CD4-positive, alpha-beta T cell (primary cell): ENCODE data around the gene RIC8A. TPM values are rescaled to one million over a fixed set of nuclear protein-coding genes. Genes with fewer than 3 reads are reported as not detected.
A peak's percentile ranks its signal among the peaks of the same experiment; 100 is the strongest.

ENCODE experiments used
- ATAC-seq: fragments of 200-7000 bp; cut with Tn5 transposase; one replicate; pipeline ENCODE4 v1.10.0; 2022; ENCODE audit warnings: mild to moderate bottlenecking; ENCODE audit not compliant: poor library complexity
- CTCF ChIA-PET: fragments of 350-600 bp; sonication (Branson Sonifier 250); formaldehyde crosslinking; loops from one replicate; lab custom pipeline; 2021; ENCODE audit warnings: antibody characterized with exemption, inconsistent platforms; lab: Charles Lee
- POLR2A ChIA-PET: fragments of 350-600 bp; sonication (Branson Sonifier 250); formaldehyde crosslinking; loops from one replicate; lab custom pipeline; 2021; ENCODE audit warnings: antibody characterized with exemption, inconsistent platforms; lab: Charles Lee
- DNase-seq, 14 experiments: peaks; one replicate each; pipeline ENCODE4 v3.0.0-alpha.2; 2013 to 2020; ENCODE audit warnings: mixed read lengths in 2 of 14
- H3K27ac ChIP-seq, 2 donors: one replicate each; pipeline versions ENCODE4 v1.5.1 to v1.7.0; 2013; ENCODE audit warnings: low read length in 2 of 2, low read depth in 1 of 2, mild to moderate bottlenecking in 1 of 2
- H3K27me3 ChIP-seq, 2 experiments: 1 replicate in 1 of 2; 2 replicates in 1 of 2; pipeline versions ENCODE4 v1.6.1 to v1.7.0; 2013; ENCODE audit warnings: low read length in 2 of 2, control low read depth in 1 of 2, mild to moderate bottlenecking in 1 of 2, moderate library complexity in 1 of 2; ENCODE audit not compliant: insufficient read depth in 2 of 2, control insufficient read depth in 1 of 2
- H3K36me3 ChIP-seq: one replicate; pipeline ENCODE4 v1.6.1; 2013; ENCODE audit warnings: low read length, control low read depth; ENCODE audit not compliant: insufficient read depth
- H3K4me1 ChIP-seq: one replicate; pipeline ENCODE4 v1.6.1; 2013; ENCODE audit warnings: low read length, control low read depth; ENCODE audit not compliant: insufficient read depth
- H3K4me3 ChIP-seq: one replicate; pipeline ENCODE4 v1.5.1; 2013; ENCODE audit warnings: mild to moderate bottlenecking, low read length, moderate library complexity
- H3K9me3 ChIP-seq, 2 experiments: 1 replicate in 1 of 2; 2 replicates in 1 of 2; pipeline versions ENCODE4 v1.6.1 to v1.7.0; 2013; ENCODE audit warnings: low read length in 2 of 2, mild to moderate bottlenecking in 2 of 2, control low read depth in 1 of 2, moderate library complexity in 1 of 2; ENCODE audit not compliant: control insufficient read depth in 1 of 2, insufficient read depth in 1 of 2
- H3K27ac Mint-ChIP-seq: one replicate; pipeline ENCODE4 v1.8.0; 2020; ENCODE audit warnings: mixed read lengths
- H3K27me3 Mint-ChIP-seq: one replicate; pipeline ENCODE4 v1.8.0; 2021; ENCODE audit warnings: mixed read lengths
- H3K36me3 Mint-ChIP-seq: one replicate; pipeline ENCODE4 v1.8.0; 2021; ENCODE audit warnings: low read depth, mixed read lengths
- H3K4me1 Mint-ChIP-seq: one replicate; pipeline ENCODE4 v1.8.0; 2021; ENCODE audit warnings: low read depth, mixed read lengths
- H3K4me3 Mint-ChIP-seq: one replicate; pipeline ENCODE4 v1.8.0; 2020; ENCODE audit warnings: mild to moderate bottlenecking, mixed read lengths
- H3K9me3 Mint-ChIP-seq: one replicate; pipeline ENCODE4 v1.8.0; 2020; ENCODE audit warnings: mixed read lengths
- intact Hi-C, 2 experiments: fragments of 100-400 bp; cut with DNase I in 1 of 2; cut with micrococcal nuclease in 1 of 2; formaldehyde crosslinking; loops; one replicate each; pipeline versions ENCODE4 v1.15.1 to v1.9.0; 2023 to 2025; cut with DNase I, micrococcal nuclease
- total RNA-seq, 174 experiments: library from RNA in 2 of 174; stranded (reverse) in 2 of 174; gene quantifications; one replicate each; pipeline ENCODE4 v1.2.3 and lab custom pipeline; 2021 to 2026
- TF ChIP-seq, protein P1 (sequence below): fragments of 200-600 bp; IDR thresholded peaks from one replicate; pipeline ENCODE4 v1.8.0; 2022; ENCODE audit warnings: antibody characterized with exemption, mild to moderate bottlenecking

RIC8A gene
- total RNA-seq, 2 experiments from 2014 or later: 99.6 to 104 TPM

DNA sequence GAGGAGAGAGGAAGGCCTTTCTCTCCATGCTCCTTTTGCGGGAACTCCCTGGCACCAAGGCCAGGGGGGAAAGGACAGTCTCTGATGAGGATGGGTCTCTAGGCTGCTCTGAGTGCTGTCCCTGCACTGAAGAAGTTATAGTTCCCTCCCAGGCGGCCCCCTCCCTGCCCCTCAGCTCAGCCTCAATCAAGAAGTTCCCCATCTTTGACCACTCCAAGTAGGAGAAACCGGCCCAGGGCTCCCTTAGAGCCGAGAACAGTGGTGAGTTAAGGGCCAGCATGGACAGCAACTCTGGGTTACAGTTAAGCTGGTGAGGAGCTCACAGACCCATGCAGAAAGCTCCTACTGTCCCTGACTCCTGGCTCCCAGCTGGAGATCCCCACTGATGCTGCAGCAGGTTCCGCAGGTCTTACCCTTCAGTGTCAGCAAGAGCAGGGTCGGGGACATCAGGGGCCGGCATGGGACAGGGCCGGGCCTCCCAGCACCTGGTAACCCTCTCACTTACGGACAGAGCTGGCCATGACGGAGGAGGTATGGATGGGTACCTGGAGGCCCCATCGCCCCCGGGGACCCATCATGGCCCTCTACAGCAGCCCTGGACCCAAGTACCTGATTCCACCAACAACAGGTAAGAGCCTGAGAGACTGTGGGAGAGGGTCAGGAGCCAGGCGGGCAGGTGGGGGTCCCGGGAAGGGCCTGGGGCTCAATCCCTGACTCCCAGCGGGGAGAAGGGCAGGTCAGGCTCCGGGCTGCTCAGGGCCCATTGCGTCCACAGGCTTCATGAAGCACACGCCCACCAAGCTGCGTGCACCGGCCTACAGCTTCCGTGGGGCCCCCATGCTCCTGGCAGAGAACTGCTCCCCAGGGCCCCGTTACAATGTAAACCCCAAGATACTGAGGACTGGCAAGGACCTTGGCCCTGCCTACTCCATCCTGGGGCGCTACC is 10.4 kb upstream of the RIC8A start:
- Mint-ChIP-seq H3K4me1 (peaks cover 11% of the 10 kb centered on the region), H3K4me3 (no peak overlapping the region), H3K27ac (no peak overlapping the region), H3K27me3 (no peaks in the 10 kb centered on the region), H3K36me3 (peaks cover 9% of the 10 kb centered on the region), H3K9me3 (no peaks in the 10 kb centered on the region)
- peaks cover 13% of the 10 kb centered on the region for H3K4me1 ChIP-seq
- intact Hi-C loops: no loop called here
- no peak overlapping the region for H3K27ac ChIP-seq
- H3K4me3 ChIP-seq: no peak overlapping the region
- peaks cover 10% of the 10 kb centered on the region for H3K36me3 ChIP-seq
- TF ChIP-seq, protein P1, sequence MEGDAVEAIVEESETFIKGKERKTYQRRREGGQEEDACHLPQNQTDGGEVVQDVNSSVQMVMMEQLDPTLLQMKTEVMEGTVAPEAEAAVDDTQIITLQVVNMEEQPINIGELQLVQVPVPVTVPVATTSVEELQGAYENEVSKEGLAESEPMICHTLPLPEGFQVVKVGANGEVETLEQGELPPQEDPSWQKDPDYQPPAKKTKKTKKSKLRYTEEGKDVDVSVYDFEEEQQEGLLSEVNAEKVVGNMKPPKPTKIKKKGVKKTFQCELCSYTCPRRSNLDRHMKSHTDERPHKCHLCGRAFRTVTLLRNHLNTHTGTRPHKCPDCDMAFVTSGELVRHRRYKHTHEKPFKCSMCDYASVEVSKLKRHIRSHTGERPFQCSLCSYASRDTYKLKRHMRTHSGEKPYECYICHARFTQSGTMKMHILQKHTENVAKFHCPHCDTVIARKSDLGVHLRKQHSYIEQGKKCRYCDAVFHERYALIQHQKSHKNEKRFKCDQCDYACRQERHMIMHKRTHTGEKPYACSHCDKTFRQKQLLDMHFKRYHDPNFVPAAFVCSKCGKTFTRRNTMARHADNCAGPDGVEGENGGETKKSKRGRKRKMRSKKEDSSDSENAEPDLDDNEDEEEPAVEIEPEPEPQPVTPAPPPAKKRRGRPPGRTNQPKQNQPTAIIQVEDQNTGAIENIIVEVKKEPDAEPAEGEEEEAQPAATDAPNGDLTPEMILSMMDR: no peak
- peak in 2 of 14 experiments; percentile 22 to 24 for DNase-seq
- ChIA-PET CTCF (no interaction called here), POLR2A (interaction anchor here (1.0 to 1.9 kb wide), 2 partner anchors 10 to 135 kb away, joined by 3 to 11 read pairs; partner anchors contain the start of genes BET1L and RIC8A)
- no peak for ATAC-seq
- no peaks in the 10 kb centered on the region for H3K27me3 ChIP-seq
- H3K9me3 ChIP-seq: no peaks in the 10 kb centered on the region

DNA sequence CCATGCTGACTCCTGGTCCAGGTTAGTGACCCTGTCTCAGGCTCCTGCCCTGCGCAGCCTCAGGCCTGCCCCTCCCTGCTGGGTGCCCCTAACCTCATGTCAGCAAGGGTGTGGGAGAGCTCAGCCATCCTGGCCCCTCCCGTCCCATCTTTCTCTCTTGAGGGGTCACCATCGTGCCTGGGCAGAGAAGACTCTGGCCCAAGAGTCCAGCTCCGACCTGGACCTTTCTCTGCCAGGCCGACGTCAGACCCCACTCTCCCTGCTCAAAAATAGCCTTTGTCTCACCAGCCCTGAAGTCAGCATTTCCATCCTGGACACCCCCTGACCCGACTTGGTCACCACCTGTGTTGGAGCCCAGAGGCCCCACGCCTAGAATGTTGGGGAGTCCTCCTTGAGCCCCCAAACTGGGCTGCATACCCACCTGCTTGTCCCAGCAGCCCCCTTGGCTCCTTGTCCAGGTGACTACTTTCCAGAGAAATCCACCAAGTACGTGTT is 9.7 kb upstream of the RIC8A start:
- Histone ChIP-seq H3K4me3 (no peak overlapping the region), H3K36me3 (peaks cover 11% of the 10 kb centered on the region), H3K27ac (no peak overlapping the region), H3K27me3 (no peaks in the 10 kb centered on the region), H3K4me1 (peaks cover 13% of the 10 kb centered on the region), H3K9me3 (no peaks in the 10 kb centered on the region)
- peak in 1 of 14 experiments; percentile 32 for DNase-seq
- H3K4me1 Mint-ChIP-seq: peaks cover 16% of the 10 kb centered on the region
- H3K4me3 Mint-ChIP-seq: no peak overlapping the region
- TF ChIP-seq, protein P1: no peak
- H3K27ac Mint-ChIP-seq: peak overlapping the region; percentile 27
- ChIA-PET POLR2A (interaction anchor here (1.9 kb wide), 1 partner anchor 9 kb away, joined by 11 read pairs; the partner anchor contains the start of genes BET1L and RIC8A), CTCF (no interaction called here)
- no peaks in the 10 kb centered on the region for H3K27me3 Mint-ChIP-seq
- no peaks in the 10 kb centered on the region for H3K9me3 Mint-ChIP-seq
- H3K36me3 Mint-ChIP-seq: peaks cover 17% of the 10 kb centered on the region
- ATAC-seq: no peak
- intact Hi-C loops: no loop called here

DNA sequence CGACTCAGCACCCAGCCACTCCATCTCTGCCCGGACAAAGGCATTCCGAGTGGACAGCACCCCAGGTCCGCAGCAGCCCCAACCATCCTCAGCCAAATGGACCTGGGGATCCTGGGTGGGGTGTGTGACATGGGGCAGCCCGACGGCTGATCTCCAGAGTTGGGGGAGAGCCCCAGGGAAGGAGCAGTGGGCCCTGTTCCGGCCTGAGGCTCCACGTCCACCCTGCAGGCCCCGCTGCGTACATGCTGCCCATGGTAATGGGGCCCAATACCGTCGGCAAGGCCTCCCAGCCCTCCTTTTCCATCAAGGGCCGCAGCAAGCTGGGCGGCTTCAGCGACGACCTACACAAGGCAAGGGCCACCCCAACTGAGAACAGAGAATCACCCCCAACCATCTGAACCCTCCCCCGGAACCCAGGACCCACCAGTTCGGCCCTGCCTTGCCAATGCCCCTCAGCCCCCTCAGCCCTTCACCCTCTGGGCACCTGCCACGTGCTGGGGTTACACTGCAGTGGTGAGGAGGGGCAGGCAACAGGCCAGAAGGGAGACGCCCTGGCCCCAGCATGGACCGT is 9.2 kb upstream of the RIC8A start:
- CTCF ChIA-PET: no interaction called here
- DNase-seq: peak in 1 of 14 experiments; percentile 22
- ATAC-seq: no peak

More for the DNA sequence above, 9.2 kb upstream of the RIC8A start:
- H3K27ac Mint-ChIP-seq: peak overlapping the region; percentile 36
- Histone ChIP-seq H3K27ac (no peak overlapping the region), H3K4me1 (peaks cover 18% of the 10 kb centered on the region), H3K36me3 (peaks cover 15% of the 10 kb centered on the region), H3K27me3 (no peaks in the 10 kb centered on the region), H3K4me3 (no peak overlapping the region), H3K9me3 (no peaks in the 10 kb centered on the region)
- intact Hi-C loops: no loop called here
- no peak overlapping the region for H3K4me3 Mint-ChIP-seq
- peaks cover 22% of the 10 kb centered on the region for H3K36me3 Mint-ChIP-seq
- peaks cover 21% of the 10 kb centered on the region for H3K4me1 Mint-ChIP-seq
- POLR2A ChIA-PET: interaction anchor here (1.9 kb wide), 1 partner anchor 9 kb away, joined by 11 read pairs; the partner anchor contains the start of genes BET1L and RIC8A
- TF ChIP-seq, protein P1: no peak
- H3K9me3 Mint-ChIP-seq: no peaks in the 10 kb centered on the region
- H3K27me3 Mint-ChIP-seq: no peaks in the 10 kb centered on the region
